Measurements from ENCODE around the gene GK. TPM values are rescaled to one million over a fixed set of nuclear protein-coding genes. Genes with fewer than 3 reads are reported as not detected.

The GK gene
- total and polyA plus RNA-seq, 9 of the 15 experiments (the other 6 are each of a cell fraction or from before 2014, with no cell fraction given) = 8.0 to 15.7 (median 12.4) TPM

- Histone ChIP-seq H3K4me1 (replicated peaks in 1 of 2; ENCODE audit: control insufficient read depth in 2 of 2, insufficient read depth in 2 of 2, low read length in 2 of 2) (no peaks in the 10 kb centered on the region), H3K27ac (ENCODE audit: extremely low read depth, low read depth, low read length) (no peak overlapping the region), H3K4me2 (ENCODE audit: insufficient read depth, low read length) (no peak overlapping the region), H3K4me3 (no peak overlapping the region), H3K79me2 (ENCODE audit: control insufficient read depth, insufficient read depth, low read length) (no peaks in the 10 kb centered on the region), H4K20me1 (replicated peaks; ENCODE audit: control insufficient read depth, insufficient read depth, low read length) (no peaks in the 10 kb centered on the region), H3K9me3 (replicated peaks; ENCODE audit: control insufficient read depth, insufficient read depth, low read depth, low read length) (no peaks in the 10 kb centered on the region), H2AFZ (ENCODE audit: low read depth, low read length) (no peak overlapping the region), H3K27me3 (ENCODE audit: control insufficient read depth in 2 of 2, insufficient read depth in 2 of 2, low read length in 2 of 2) (no peaks in the 10 kb centered on the region; a peak in 1 of 5 replicates), H3K36me3 (ENCODE audit: control insufficient read depth, insufficient read depth, low read length) (no peaks in the 10 kb centered on the region), H3K9me1 (ENCODE audit: control insufficient read depth, insufficient read depth, low read length) (no peaks in the 10 kb centered on the region), H3K9ac (ENCODE audit: insufficient read depth in 1 of 2, low read depth in 2 of 2, low read length in 2 of 2) (no peak overlapping the region)
- no peak for DNase-seq (ENCODE audit: extremely low read depth in 1 of 4, low spot score in 3 of 4)
- BruUV-seq (replicated peaks) = no TSS peak
- intact Hi-C loops (cut with micrococcal nuclease) = no loop called here
- ChIA-PET CTCF (ENCODE audit: low intra/inter-chr PET ratio) (no interaction called here), POLR2A (no interaction called here)
- no peak for FAIRE-seq
- in situ Hi-C loops (cut with MboI) = no loop called here
- no peak for ATAC-seq
- WGBS (ENCODE audit: insufficient coverage, low coverage, missing lambda C conversion rate) = 0% methylated on average over 5 of the region's 5 CpGs
- TF ChIP-seq TEAD2 (tag; IDR thresholded peaks at IDR 0.05) = no peak
- TF ChIP-seq MXI1 (IDR thresholded peaks at IDR 0.05; ENCODE audit: low read depth, low read length) = no peak
- no peak for TF ChIP-seq NCOR1 (IDR thresholded peaks at IDR 0.05)
- TF ChIP-seq ZNF445 (CRISPR knock-in tag; IDR thresholded peaks at IDR 0.05; ENCODE audit: low read depth) = no peak
- TF ChIP-seq CUX1 (CRISPR knock-in tag; IDR thresholded peaks at IDR 0.05) = no peak
Measured at GRCh38 chrX:30613721-30614120, 39.5 kb upstream of the GK start.

All from K562 (cell line).